ENCODE results near the gene MRPL41. TPM values are rescaled to one million over a fixed set of nuclear protein-coding genes. Genes with fewer than 3 reads are reported as not detected.

The MRPL41 gene
- total and polyA plus RNA-seq, 2 of the 13 experiments (the other 11 are each of a cell fraction or from before 2014, with no cell fraction given) = 20.9 to 54.0 TPM

GRCh38 chr9:137578518-137579258 is 27.0 kb downstream of the MRPL41 start, which contains the start of gene DPH7 (continued):
- TF ChIP-seq IRF1 (CRISPR knock-in tag; IDR thresholded peaks at IDR 0.05; ENCODE audit: low read depth) = peak; percentile 82; the same call in 1 of the 2 replicates
- TF ChIP-seq SSRP1 (CRISPR knock-in tag; IDR thresholded peaks at IDR 0.05) = no peak
- TF ChIP-seq ZNF3 (CRISPR knock-in tag; IDR thresholded peaks at IDR 0.05) = no peak
- no peak for TF ChIP-seq ZNF350 (CRISPR knock-in tag; IDR thresholded peaks at IDR 0.05; ENCODE audit: borderline replicate concordance, low read depth)
- TF ChIP-seq ZNF574 (CRISPR knock-in tag; IDR thresholded peaks at IDR 0.05) = peak; percentile 100
- no peak for TF ChIP-seq SP1 (IDR thresholded peaks at IDR 0.05)
- TF ChIP-seq SP1 (CRISPR knock-in tag; IDR thresholded peaks at IDR 0.05) = peak; percentile 61
- no peak for TF ChIP-seq REXO4 (CRISPR knock-in tag; IDR thresholded peaks at IDR 0.05; ENCODE audit: borderline replicate concordance)
- TF ChIP-seq KDM3A (CRISPR knock-in tag; IDR thresholded peaks at IDR 0.05; ENCODE audit: low read depth) = peak; percentile 81
- TF ChIP-seq MEF2D (CRISPR knock-in tag; IDR thresholded peaks at IDR 0.05) = 0 out of 2 replicates have a peak, but pooled peaks have one; percentile 28
- peak; percentile 67; the same call in 1 of the 2 replicates for TF ChIP-seq ZNF430 (CRISPR knock-in tag; IDR thresholded peaks at IDR 0.05)
- 0 out of 2 replicates have a peak, but pooled peaks have one; percentile 56 for TF ChIP-seq ZNF235 (CRISPR knock-in tag; IDR thresholded peaks at IDR 0.05; ENCODE audit: borderline replicate concordance)
- TF ChIP-seq ZNF30 (CRISPR knock-in tag; IDR thresholded peaks at IDR 0.05) = peak; percentile 14; the same call in 1 of the 2 replicates
- no peak for TF ChIP-seq ZNF619 (CRISPR knock-in tag; IDR thresholded peaks at IDR 0.05)
- TF ChIP-seq LBX2 (CRISPR knock-in tag; IDR thresholded peaks at IDR 0.05; ENCODE audit: borderline replicate concordance) = no peak
- no peak for TF ChIP-seq KLF13 (CRISPR knock-in tag; IDR thresholded peaks at IDR 0.05)
- TF ChIP-seq ATF7-NPFF (CRISPR knock-in tag; IDR thresholded peaks at IDR 0.05; ENCODE audit: low read depth) = peak; percentile 60; the same call in 1 of the 2 replicates
- no peak for TF ChIP-seq PAF1 (CRISPR knock-in tag; IDR thresholded peaks at IDR 0.05)
- TF ChIP-seq, protein P1, sequence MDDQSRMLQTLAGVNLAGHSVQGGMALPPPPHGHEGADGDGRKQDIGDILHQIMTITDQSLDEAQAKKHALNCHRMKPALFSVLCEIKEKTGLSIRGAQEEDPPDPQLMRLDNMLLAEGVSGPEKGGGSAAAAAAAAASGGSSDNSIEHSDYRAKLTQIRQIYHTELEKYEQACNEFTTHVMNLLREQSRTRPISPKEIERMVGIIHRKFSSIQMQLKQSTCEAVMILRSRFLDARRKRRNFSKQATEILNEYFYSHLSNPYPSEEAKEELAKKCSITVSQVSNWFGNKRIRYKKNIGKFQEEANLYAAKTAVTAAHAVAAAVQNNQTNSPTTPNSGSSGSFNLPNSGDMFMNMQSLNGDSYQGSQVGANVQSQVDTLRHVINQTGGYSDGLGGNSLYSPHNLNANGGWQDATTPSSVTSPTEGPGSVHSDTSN (CRISPR knock-in tag; IDR thresholded peaks at IDR 0.05; ENCODE audit: borderline replicate concordance) = no peak
- TF ChIP-seq ZSCAN22 (CRISPR knock-in tag; IDR thresholded peaks at IDR 0.05) = no peak
- TF ChIP-seq, protein P2, sequence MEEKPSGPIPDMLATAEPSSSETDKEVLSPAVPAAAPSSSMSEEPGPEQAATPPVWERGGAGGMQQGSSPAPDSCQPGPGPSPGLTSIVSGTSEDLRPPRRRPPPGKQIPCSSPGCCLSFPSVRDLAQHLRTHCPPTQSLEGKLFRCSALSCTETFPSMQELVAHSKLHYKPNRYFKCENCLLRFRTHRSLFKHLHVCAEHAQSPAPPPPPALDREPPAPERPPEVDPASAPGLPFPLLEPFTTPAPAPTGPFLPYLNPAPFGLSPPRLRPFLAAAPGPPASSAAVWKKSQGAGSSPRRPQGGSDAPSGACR (CRISPR knock-in tag; IDR thresholded peaks at IDR 0.05) = no peak
- TF ChIP-seq FOXC1 (CRISPR knock-in tag; IDR thresholded peaks at IDR 0.05; ENCODE audit: borderline replicate concordance) = peak; percentile 38
- peak in 1 of 2 experiments; percentile 78 for TF ChIP-seq POLR2A (IDR thresholded peaks at IDR 0.05; ENCODE audit: insufficient read depth in 1 of 2, low read depth in 2 of 2, low read length in 2 of 2)
- TF ChIP-seq SALL2 (CRISPR knock-in tag; IDR thresholded peaks at IDR 0.05) = peak; percentile 79; the same call in 1 of the 2 replicates
- TF ChIP-seq CBFB (CRISPR knock-in tag; IDR thresholded peaks at IDR 0.05) = peak; percentile 87

All from HepG2 (cell line).